B cell (primary cell): ENCODE data around the gene LAMB1. TPM values are rescaled to one million over a fixed set of nuclear protein-coding genes. Genes with fewer than 3 reads are reported as not detected.

Experiments
- ATAC-seq: fragments of 200-7000 bp; cut with Tn5 transposase; one replicate; pipeline ENCODE4 v1.10.0; 2021; ENCODE audit warnings: low read depth, mild to moderate bottlenecking, moderate number of reproducible peaks, moderate library complexity
- CTCF ChIA-PET: fragments of 350-600 bp; sonication (Branson Sonifier 250); formaldehyde crosslinking; loops from one replicate; lab custom pipeline; 2021; ENCODE audit warnings: antibody characterized with exemption, inconsistent platforms; lab: Charles Lee
- POLR2A ChIA-PET: fragments of 350-600 bp; sonication (Branson Sonifier 250); formaldehyde crosslinking; loops from one replicate; lab custom pipeline; 2021; ENCODE audit warnings: antibody characterized with exemption; lab: Charles Lee
- DNase-seq: peaks from one replicate; pipeline ENCODE4 v3.0.0; 2013
- H2AFZ ChIP-seq: 2 replicates; pipeline ENCODE4 v1.6.1; 2012; ENCODE audit warnings: mild to moderate bottlenecking, low read depth, low read length; ENCODE audit not compliant: insufficient read depth, poor library complexity, severe bottlenecking
- H3K27ac ChIP-seq, 2 donors: 1 replicate in 1 of 2; 2 replicates in 1 of 2; pipeline ENCODE4 v1.5.1; 2012 to 2013; ENCODE audit warnings: low read length in 2 of 2, mild to moderate bottlenecking in 2 of 2, moderate library complexity in 1 of 2
- H3K27me3 ChIP-seq, 4 experiments: fragments of 200-600 bp in 1 of 4; sonication (generic) in 1 of 4; replicated peaks in 1 of 4; 1 replicate in 2 of 4; 2 replicates in 2 of 4; pipeline versions ENCODE4 v1.6.1 to v1.7.0; 2013 to 2016; ENCODE audit warnings: low read length in 3 of 4, mild to moderate bottlenecking in 2 of 4, mixed read lengths in 1 of 4, moderate library complexity in 1 of 4; ENCODE audit not compliant: insufficient read depth in 4 of 4, control insufficient read depth in 3 of 4; ENCODE audit errors: control extremely low read depth in 1 of 4
- H3K36me3 ChIP-seq, 2 experiments: replicated peaks in 1 of 2; 1 replicate in 1 of 2; 2 replicates in 1 of 2; pipeline versions ENCODE4 v1.6.1 to v1.7.1; 2013; ENCODE audit warnings: low read length in 1 of 2; ENCODE audit not compliant: insufficient read depth in 2 of 2, control insufficient read depth in 1 of 2; ENCODE audit errors: control extremely low read depth in 1 of 2, extremely low read depth in 1 of 2
- H3K4me1 ChIP-seq, 2 donors: fragments of 200-600 bp in 1 of 2; sonication (generic) in 1 of 2; 1 replicate in 1 of 2; 2 replicates in 1 of 2; pipeline versions ENCODE4 v1.5.1 to v1.6.1; 2013 to 2017; ENCODE audit warnings: low read length in 2 of 2; ENCODE audit not compliant: control insufficient read depth in 2 of 2, insufficient read depth in 2 of 2
- H3K4me2 ChIP-seq: replicated peaks from 2 replicates; pipeline ENCODE3; 2012; ENCODE audit warnings: mild to moderate bottlenecking, low read depth, low read length; ENCODE audit not compliant: poor library complexity, severe bottlenecking
- H3K4me3 ChIP-seq, 5 experiments: fragments of 200-600 bp in 1 of 5; sonication (generic) in 1 of 5; 1 replicate in 3 of 5; 2 replicates in 2 of 5; pipeline versions ENCODE4 v1.5.1 to v1.7.0; 2011 to 2016; ENCODE audit warnings: low read length in 4 of 5, mild to moderate bottlenecking in 4 of 5, low read depth in 2 of 5, control low read depth in 1 of 5, moderate library complexity in 1 of 5; ENCODE audit not compliant: insufficient read depth in 1 of 5; ENCODE audit errors: control extremely low read depth in 1 of 5, extremely low read depth in 1 of 5
- H3K79me2 ChIP-seq: fragments of 200-600 bp; sonication (generic); one replicate; pipeline ENCODE4 v1.6.0; 2016; ENCODE audit warnings: low read length; ENCODE audit not compliant: control insufficient read depth, insufficient read depth
- H3K9ac ChIP-seq: fragments of 200-600 bp; sonication (generic); 2 replicates; pipeline ENCODE4 v1.6.1; 2017; ENCODE audit warnings: mild to moderate bottlenecking, low read length, moderate library complexity
- H3K9me3 ChIP-seq, 3 donors: one replicate each; pipeline versions ENCODE4 v1.6.1 to v1.7.1; 2013; ENCODE audit warnings: low read length in 2 of 3; ENCODE audit not compliant: control insufficient read depth in 2 of 3, insufficient read depth in 1 of 3; ENCODE audit errors: control extremely low read depth in 1 of 3
- H4K20me1 ChIP-seq: 2 replicates; pipeline ENCODE4 v1.6.0; 2012; ENCODE audit warnings: mild to moderate bottlenecking, low read length; ENCODE audit not compliant: insufficient read depth, control insufficient read depth, poor library complexity, severe bottlenecking
- H3K27ac Mint-ChIP-seq: one replicate; pipeline ENCODE4 v1.8.0; 2021; ENCODE audit warnings: mixed read lengths
- H3K27me3 Mint-ChIP-seq: one replicate; pipeline ENCODE4 v1.8.0; 2021; ENCODE audit warnings: mixed read lengths
- H3K4me1 Mint-ChIP-seq: one replicate; pipeline ENCODE4 v1.8.0; 2021; ENCODE audit warnings: mixed read lengths
- H3K4me3 Mint-ChIP-seq: one replicate; pipeline ENCODE4 v1.8.0; 2021; ENCODE audit warnings: mixed read lengths
- H3K9me3 Mint-ChIP-seq: one replicate; pipeline ENCODE4 v1.8.0; 2022; ENCODE audit warnings: mixed read lengths; ENCODE audit not compliant: insufficient read depth
- CTCF ChIP-seq: fragments of 200-600 bp; IDR thresholded peaks from one replicate; pipeline ENCODE4 v1.8.0; 2022; ENCODE audit warnings: antibody characterized with exemption, mild to moderate bottlenecking
- EZH2 ChIP-seq: IDR thresholded peaks from 2 replicates; pipeline ENCODE4 v1.6.1; 2012; ENCODE audit warnings: borderline replicate concordance, low read depth, mild to moderate bottlenecking, moderate library complexity, low read length; ENCODE audit not compliant: insufficient read depth, poor library complexity, severe bottlenecking
- WGBS: methylation state at CpG from one replicate; pipeline ENCODE4 v1.1.5; 2013; ENCODE audit warnings: missing lambda C conversion rate; ENCODE audit not compliant: insufficient coverage; 5-methylcytosine and 5-hydroxymethylcytosine counted together
- intact Hi-C: fragments of 100-400 bp; cut with micrococcal nuclease; formaldehyde crosslinking; loops from one replicate; pipeline ENCODE4 v1.10.0; 2022
- polyA plus RNA-seq: library from polyadenylated mRNA; depleted of rRNA; stranded (reverse); fragments of >200 nt; gene quantifications from 2 replicates; pipeline ENCODE4 v1.2.3, GENCODE V29; 2012
- total RNA-seq, 2 donors: library from RNA; stranded (reverse); fragments of 120-200 nt in 1 of 2; gene quantifications; 1 replicate in 1 of 2; 2 replicates in 1 of 2; pipeline versions ENCODE4 v1.2.3 to v1.2.4, GENCODE V29; 2013 to 2022

The LAMB1 gene
- total and polyA plus RNA-seq, 2 donors (not counting 1 experiment from before 2014, with no cell fraction given), result not detected

- H3K9me3 ChIP-seq, result no peaks in the 10 kb centered on the region
- intact Hi-C loops, result no loop called here
- H3K79me2 ChIP-seq, result no peaks in the 10 kb centered on the region
- no peak overlapping the region for H3K9ac ChIP-seq
- no peaks in the 10 kb centered on the region for H3K4me1 ChIP-seq
- no peaks in the 10 kb centered on the region for H4K20me1 ChIP-seq
- no peak for ATAC-seq
- ChIA-PET POLR2A (no interaction called here), CTCF (no interaction called here)
- no peak overlapping the region for H3K27ac ChIP-seq
- 100% methylated on average over 1 of the region's 2 CpGs for WGBS
- no peak for TF ChIP-seq EZH2
- no peak for TF ChIP-seq CTCF
- H3K4me3 ChIP-seq, result no peak overlapping the region
- H3K4me2 ChIP-seq, result no peak overlapping the region
- peaks cover 5% of the 10 kb centered on the region for H3K27me3 Mint-ChIP-seq
- no peaks in the 10 kb centered on the region for H3K27me3 ChIP-seq
- H2AFZ ChIP-seq, result no peak overlapping the region
- no peaks in the 10 kb centered on the region for H3K36me3 ChIP-seq
- DNase-seq, result no peak
- H3K9me3 Mint-ChIP-seq, result no peaks in the 10 kb centered on the region
- H3K4me3 Mint-ChIP-seq, result no peak overlapping the region
- no peak overlapping the region for H3K27ac Mint-ChIP-seq
- no peaks in the 10 kb centered on the region for H3K4me1 Mint-ChIP-seq
Measured at GRCh38 chr7:107945332-107945731, 57.6 kb downstream of the LAMB1 start.

GRCh38 chr7:107944411-107945169 is 58.4 kb downstream of the LAMB1 start:
- TF ChIP-seq EZH2 (no peak), CTCF (no peak)
- H3K4me2 ChIP-seq, result no peak overlapping the region
- no peak overlapping the region for H3K9ac ChIP-seq
- Mint-ChIP-seq H3K4me3 (no peak overlapping the region), H3K9me3 (no peaks in the 10 kb centered on the region), H3K27ac (no peak overlapping the region), H3K4me1 (no peaks in the 10 kb centered on the region), H3K27me3 (peaks cover 4% of the 10 kb centered on the region)
- intact Hi-C loops, result no loop called here
- H3K4me3 ChIP-seq, result no peak overlapping the region
- WGBS, result 90% methylated on average over 2 of the region's 3 CpGs
- ChIA-PET POLR2A (no interaction called here), CTCF (no interaction called here)
- no peaks in the 10 kb centered on the region for H3K27me3 ChIP-seq
- no peak overlapping the region for H3K27ac ChIP-seq
- H4K20me1 ChIP-seq, result no peaks in the 10 kb centered on the region
- H2AFZ ChIP-seq, result no peak overlapping the region
- ATAC-seq (no peak), DNase-seq (no peak)
- no peaks in the 10 kb centered on the region for H3K9me3 ChIP-seq
- H3K79me2 ChIP-seq, result no peaks in the 10 kb centered on the region
- no peaks in the 10 kb centered on the region for H3K36me3 ChIP-seq
- H3K4me1 ChIP-seq, result no peaks in the 10 kb centered on the region
